Activated T-cell treated with anti-CD3 and anti-CD28 coated beads for 1 hour (primary cell): ENCODE measurements around the gene SLC25A24.

Experiments used
- DNase-seq: peaks from one replicate; pipeline ENCODE4 v3.0.0-alpha.2; 2020; ENCODE audit warnings: low read depth

The SLC25A24 gene

GRCh38 chr1:108097018-108097417 is 103.1 kb downstream of the SLC25A24 start:
- no peak for DNase-seq

DNA sequence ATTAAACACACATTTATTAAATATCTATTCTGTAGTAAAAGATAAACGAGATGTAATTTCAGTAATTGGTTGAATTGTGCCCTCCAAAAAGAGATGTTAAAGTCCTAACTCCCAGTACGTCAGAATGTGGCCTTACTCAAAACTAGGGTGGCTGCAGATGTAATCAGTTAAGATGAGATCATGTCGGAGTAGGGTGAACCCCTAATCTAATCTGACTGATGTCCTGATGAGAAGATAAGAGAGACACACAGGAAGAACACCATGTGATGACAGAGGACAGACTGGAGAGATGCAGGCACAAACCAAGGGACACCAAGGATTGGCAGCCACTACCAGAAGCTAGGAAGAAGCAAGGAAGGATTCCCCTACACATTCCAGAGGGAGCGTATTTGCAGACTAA is 104.1 kb downstream of the SLC25A24 start:
- DNase-seq = no peak

DNA sequence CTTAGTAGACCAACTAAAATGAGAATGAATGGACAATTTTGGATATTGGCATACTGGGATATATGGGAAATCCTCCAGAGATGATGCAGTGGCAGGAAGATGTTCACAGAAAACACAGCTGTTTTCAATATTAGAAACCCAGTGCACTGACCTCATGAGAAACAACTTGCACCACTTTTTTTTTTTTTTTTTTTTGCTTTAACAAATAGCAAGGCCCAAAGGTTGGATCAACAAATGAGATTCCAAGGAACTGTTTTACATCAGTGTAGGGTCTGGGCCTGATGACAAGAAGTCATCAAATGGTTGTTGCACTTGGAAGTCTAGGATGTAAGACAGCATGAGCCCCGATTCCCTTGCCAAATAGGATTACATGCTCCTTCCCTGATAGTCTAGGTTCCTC is 110.7 kb downstream of the SLC25A24 start:
- DNase-seq = no peak

GRCh38 chr1:108085628-108086027 is 114.5 kb downstream of the SLC25A24 start:
- DNase-seq = no peak

- DNase-seq = no peak
These were observed 115.2 kb downstream of the SLC25A24 start for GRCh38 chr1:108084866-108085477.
